WTC11 (cell line): ENCODE measurements around the gene TMUB1.

Experiments
- CTCF ChIP-seq: fragments of 200-600 bp; IDR thresholded peaks from 2 replicates; pipeline ENCODE4 v1.8.0; 2022; ENCODE audit warnings: antibody characterized with exemption
- E2F4 ChIP-seq: sonication (generic); formaldehyde crosslinking; IDR thresholded peaks from 2 replicates; pipeline ENCODE4 v1.8.1; 2022; ENCODE audit warnings: low read depth, mild to moderate bottlenecking, moderate library complexity, missing genetic modification reagents, borderline replicate concordance
- FOXP4 ChIP-seq: sonication (generic); formaldehyde crosslinking; IDR thresholded peaks from 2 replicates; pipeline ENCODE4 v1.8.0; 2022; ENCODE audit warnings: mild to moderate bottlenecking, missing genetic modification reagents
- SP1 ChIP-seq: sonication (generic); formaldehyde crosslinking; conservative IDR thresholded peaks from 2 replicates; pipeline ENCODE4 v1.8.1; 2022; ENCODE audit warnings: missing genetic modification reagents
- TCF7 ChIP-seq: sonication (generic); formaldehyde crosslinking; IDR thresholded peaks from 2 replicates; pipeline ENCODE4 v1.8.0; 2022; ENCODE audit warnings: mild to moderate bottlenecking, low read depth, missing genetic modification reagents, moderate library complexity
- TF ChIP-seq, protein P1 (sequence below): sonication (generic); formaldehyde crosslinking; IDR thresholded peaks from 2 replicates; pipeline ENCODE4 v1.8.1; 2022; ENCODE audit warnings: low read depth, missing genetic modification reagents, borderline replicate concordance
- TF ChIP-seq, protein P2 (sequence below): sonication (generic); formaldehyde crosslinking; IDR thresholded peaks from 2 replicates; pipeline ENCODE4 v1.8.0; 2022; ENCODE audit warnings: mild to moderate bottlenecking, missing genetic modification reagents
- TF ChIP-seq, protein P3 (sequence below): sonication (generic); formaldehyde crosslinking; IDR thresholded peaks from 2 replicates; pipeline ENCODE4 v1.8.1; 2022; ENCODE audit warnings: missing genetic modification reagents, borderline replicate concordance

GRCh38 chr7:151085691-151086620, 2.7 kb upstream of the TMUB1 start, which contains the start of gene AGAP3:
- no peak for TF ChIP-seq CTCF
- TF ChIP-seq, protein P1, sequence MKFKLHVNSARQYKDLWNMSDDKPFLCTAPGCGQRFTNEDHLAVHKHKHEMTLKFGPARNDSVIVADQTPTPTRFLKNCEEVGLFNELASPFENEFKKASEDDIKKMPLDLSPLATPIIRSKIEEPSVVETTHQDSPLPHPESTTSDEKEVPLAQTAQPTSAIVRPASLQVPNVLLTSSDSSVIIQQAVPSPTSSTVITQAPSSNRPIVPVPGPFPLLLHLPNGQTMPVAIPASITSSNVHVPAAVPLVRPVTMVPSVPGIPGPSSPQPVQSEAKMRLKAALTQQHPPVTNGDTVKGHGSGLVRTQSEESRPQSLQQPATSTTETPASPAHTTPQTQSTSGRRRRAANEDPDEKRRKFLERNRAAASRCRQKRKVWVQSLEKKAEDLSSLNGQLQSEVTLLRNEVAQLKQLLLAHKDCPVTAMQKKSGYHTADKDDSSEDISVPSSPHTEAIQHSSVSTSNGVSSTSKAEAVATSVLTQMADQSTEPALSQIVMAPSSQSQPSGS: no peak
- no peak; the same call in 1 of the 2 replicates for TF ChIP-seq SP1
- TF ChIP-seq, protein P2, sequence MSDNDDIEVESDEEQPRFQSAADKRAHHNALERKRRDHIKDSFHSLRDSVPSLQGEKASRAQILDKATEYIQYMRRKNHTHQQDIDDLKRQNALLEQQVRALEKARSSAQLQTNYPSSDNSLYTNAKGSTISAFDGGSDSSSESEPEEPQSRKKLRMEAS (CRISPR knock-in tag): peak; percentile 66
- TF ChIP-seq FOXP4 (CRISPR knock-in tag): no peak
- TF ChIP-seq E2F4 (CRISPR knock-in tag): 0 out of 2 replicates have a peak, but pooled peaks have one; percentile 26
- TF ChIP-seq TCF7: no peak
- TF ChIP-seq, protein P3, sequence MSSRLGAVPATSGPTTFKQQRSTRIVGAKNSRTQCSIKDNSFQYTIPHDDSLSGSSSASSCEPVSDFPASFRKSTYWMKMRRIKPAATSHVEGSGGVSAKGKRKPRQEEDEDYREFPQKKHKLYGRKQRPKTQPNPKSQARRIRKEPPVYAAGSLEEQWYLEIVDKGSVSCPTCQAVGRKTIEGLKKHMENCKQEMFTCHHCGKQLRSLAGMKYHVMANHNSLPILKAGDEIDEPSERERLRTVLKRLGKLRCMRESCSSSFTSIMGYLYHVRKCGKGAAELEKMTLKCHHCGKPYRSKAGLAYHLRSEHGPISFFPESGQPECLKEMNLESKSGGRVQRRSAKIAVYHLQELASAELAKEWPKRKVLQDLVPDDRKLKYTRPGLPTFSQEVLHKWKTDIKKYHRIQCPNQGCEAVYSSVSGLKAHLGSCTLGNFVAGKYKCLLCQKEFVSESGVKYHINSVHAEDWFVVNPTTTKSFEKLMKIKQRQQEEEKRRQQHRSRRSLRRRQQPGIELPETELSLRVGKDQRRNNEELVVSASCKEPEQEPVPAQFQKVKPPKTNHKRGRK (CRISPR knock-in tag): no peak
